Astrocyte (in vitro differentiated cells and primary cell): Measurements from ENCODE around the gene IFIT1B. TPM values are rescaled to one million over a fixed set of nuclear protein-coding genes. Genes with fewer than 3 reads are reported as not detected.

Source experiments
- DNase-seq: peaks from one replicate; pipeline ENCODE4 v3.0.0-alpha.2; 2010; ENCODE audit warnings: low read depth
- FAIRE-seq: peaks from 2 replicates; lab custom pipeline; 2011; peaks lifted over from hg19 to GRCh38; lab: Jason Lieb, UNC
- H2AFZ ChIP-seq: 2 replicates; pipeline ENCODE4 v1.6.0; 2012; ENCODE audit warnings: low read depth, low read length, inconsistent platforms
- H3K27ac ChIP-seq: 2 replicates; pipeline ENCODE4 v1.5.1; 2011; ENCODE audit warnings: low read depth, low read length, inconsistent platforms
- H3K27me3 ChIP-seq: 2 replicates; pipeline ENCODE4 v1.6.0; 2011; ENCODE audit warnings: low read length, inconsistent platforms; ENCODE audit not compliant: insufficient read depth
- H3K36me3 ChIP-seq: 2 replicates; pipeline ENCODE4 v1.5.1; 2011; ENCODE audit warnings: low read length, inconsistent platforms; ENCODE audit not compliant: insufficient read depth
- H3K4me1 ChIP-seq: 2 replicates; pipeline ENCODE4 v1.5.1; 2011; ENCODE audit warnings: low read length, inconsistent platforms; ENCODE audit not compliant: insufficient read depth
- H3K4me2 ChIP-seq: 2 replicates; pipeline ENCODE4 v1.6.0; 2012; ENCODE audit warnings: low read length, inconsistent platforms
- H3K4me3 ChIP-seq: 2 replicates; pipeline ENCODE4 v1.5.1; 2011; ENCODE audit warnings: low read depth, mild to moderate bottlenecking, low read length, inconsistent platforms; ENCODE audit not compliant: insufficient read depth
- H3K79me2 ChIP-seq: 2 replicates; pipeline ENCODE4 v1.6.0; 2012; ENCODE audit warnings: mild to moderate bottlenecking, low read length, inconsistent platforms; ENCODE audit not compliant: insufficient read depth
- H3K9ac ChIP-seq: 2 replicates; pipeline ENCODE4 v1.6.0; 2012; ENCODE audit warnings: mild to moderate bottlenecking, low read length, inconsistent platforms
- H3K9me3 ChIP-seq: 2 replicates; pipeline ENCODE4 v1.5.1; 2012; ENCODE audit warnings: low read depth, mild to moderate bottlenecking, low read length, inconsistent platforms; ENCODE audit not compliant: insufficient read depth
- H4K20me1 ChIP-seq: 2 replicates; pipeline ENCODE4 v1.6.0; 2012; ENCODE audit warnings: low read length, inconsistent platforms; ENCODE audit not compliant: insufficient read depth
- H3K27ac Mint-ChIP-seq: one replicate; pipeline ENCODE4 v1.8.0; 2021; ENCODE audit warnings: mild to moderate bottlenecking, mixed read lengths; ENCODE audit not compliant: unreplicated experiment
- H3K27me3 Mint-ChIP-seq: one replicate; pipeline ENCODE4 v1.8.0; 2021; ENCODE audit warnings: low read depth, mixed read lengths; ENCODE audit not compliant: unreplicated experiment
- H3K36me3 Mint-ChIP-seq: one replicate; pipeline ENCODE4 v1.8.0; 2021; ENCODE audit warnings: low read depth, mixed read lengths; ENCODE audit not compliant: unreplicated experiment
- H3K4me1 Mint-ChIP-seq: one replicate; pipeline ENCODE4 v1.8.0; 2021; ENCODE audit warnings: low read depth, mixed read lengths; ENCODE audit not compliant: unreplicated experiment
- H3K4me3 Mint-ChIP-seq: one replicate; pipeline ENCODE4 v1.8.0; 2021; ENCODE audit warnings: mild to moderate bottlenecking, moderate library complexity, mixed read lengths; ENCODE audit not compliant: unreplicated experiment
- H3K9me3 Mint-ChIP-seq: one replicate; pipeline ENCODE4 v1.8.0; 2021; ENCODE audit warnings: mild to moderate bottlenecking, mixed read lengths; ENCODE audit not compliant: unreplicated experiment
- CTCF ChIP-seq: IDR thresholded peaks from 2 replicates; pipeline ENCODE4 v1.5.1; 2011; ENCODE audit warnings: low read depth, mild to moderate bottlenecking, inconsistent platforms, low read length, moderate library complexity; ENCODE audit not compliant: insufficient read depth
- EZH2 ChIP-seq: IDR thresholded peaks from 2 replicates; pipeline ENCODE4 v1.6.1; 2012; ENCODE audit warnings: mild to moderate bottlenecking, low read length, inconsistent platforms; ENCODE audit not compliant: insufficient read depth
- total RNA-seq: library from RNA; stranded (reverse); gene quantifications from 2 replicates; pipeline ENCODE4 v1.2.1, GENCODE V29; 2021

IFIT1B gene
- total RNA-seq, 1 donor from 2014 or later: not detected

DNA sequence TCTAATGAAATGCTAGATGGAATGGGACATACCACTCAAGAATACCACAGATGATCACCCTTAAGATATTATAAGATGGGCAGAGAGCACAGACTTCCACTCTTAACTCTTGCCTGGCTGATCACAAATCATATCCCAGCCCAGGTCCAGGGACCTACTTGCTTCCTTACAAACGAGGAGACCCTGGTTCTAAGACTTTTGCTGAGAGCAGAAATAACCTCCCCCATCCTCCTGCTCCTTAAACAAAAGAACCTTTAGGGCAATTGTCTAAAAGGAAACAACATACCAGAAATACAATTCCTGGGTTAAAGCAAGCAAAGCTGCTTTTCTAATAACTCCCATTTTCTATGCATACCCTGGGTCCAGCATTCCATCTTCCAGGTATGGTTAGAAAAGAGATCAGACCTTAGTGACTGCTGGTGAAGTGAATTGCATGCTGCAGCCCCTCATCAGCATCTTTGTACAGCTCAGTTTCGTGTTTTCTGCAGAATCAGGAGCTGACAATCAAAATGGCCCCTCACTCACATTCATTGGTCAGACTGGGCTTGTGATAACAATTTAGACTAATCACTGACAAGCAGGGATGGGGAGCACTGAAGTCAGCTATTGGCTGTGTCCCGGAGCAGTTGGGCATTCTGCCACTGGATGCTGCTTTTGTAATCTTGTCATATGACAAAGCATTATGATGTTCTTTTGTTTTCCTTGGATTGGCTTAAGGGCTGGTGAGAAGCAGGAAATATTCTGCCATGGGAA, 35.5 kb upstream of the IFIT1B start:
- H3K9me3 Mint-ChIP-seq: no peaks in the 10 kb centered on the region
- peak overlapping the region; percentile 35 for H3K27ac Mint-ChIP-seq
- peak; percentile 81 for DNase-seq

DNA sequence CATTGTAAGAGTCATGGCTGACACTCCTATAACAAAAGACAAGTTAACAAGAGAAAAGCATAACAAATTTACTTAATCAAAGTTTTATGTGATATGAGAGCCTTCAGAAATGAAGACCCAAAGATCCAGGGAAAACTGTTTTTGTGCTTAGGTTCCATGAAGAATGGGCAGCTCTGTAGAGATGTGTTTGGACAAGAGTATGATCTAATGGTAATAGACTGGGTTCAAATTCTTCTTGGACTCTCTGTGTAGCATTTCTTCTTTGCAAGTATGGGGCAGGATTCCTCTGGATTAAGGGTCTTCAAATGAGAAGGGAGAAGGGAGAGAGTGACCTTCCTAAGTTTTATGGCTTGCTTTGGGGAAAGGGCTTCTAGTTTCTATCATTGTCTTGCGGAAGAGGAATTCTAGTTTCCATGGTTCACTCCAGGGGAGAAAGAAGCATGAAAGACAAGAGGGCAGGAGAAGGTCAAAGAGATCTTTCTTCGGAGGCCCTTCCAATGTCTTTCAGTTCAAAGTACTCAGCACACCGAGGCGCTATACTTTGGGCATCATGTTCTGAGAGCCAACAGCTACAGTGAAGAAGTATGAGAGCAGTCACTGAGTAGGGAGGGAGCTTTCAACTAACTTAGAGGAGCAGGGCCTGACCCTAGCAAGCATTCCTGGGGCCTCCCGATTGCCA, 34.6 kb upstream of the IFIT1B start:
- Histone ChIP-seq H3K4me1 (peaks cover 7% of the 10 kb centered on the region), H3K27me3 (no peaks in the 10 kb centered on the region), H2AFZ (no peak overlapping the region), H3K4me2 (peak overlapping the region; percentile 64), H4K20me1 (no peaks in the 10 kb centered on the region), H3K79me2 (no peaks in the 10 kb centered on the region), H3K4me3 (no peak overlapping the region), H3K9me3 (no peaks in the 10 kb centered on the region), H3K27ac (peak overlapping the region; percentile 1), H3K36me3 (no peaks in the 10 kb centered on the region), H3K9ac (no peak overlapping the region)
- DNase-seq (no peak), FAIRE-seq (no peak)
- peaks cover 24% of the 10 kb centered on the region for H3K36me3 Mint-ChIP-seq
- H3K4me3 Mint-ChIP-seq: no peak overlapping the region
- no peaks in the 10 kb centered on the region for H3K27me3 Mint-ChIP-seq
- TF ChIP-seq EZH2 (no peak), CTCF (no peak)
- peaks cover 22% of the 10 kb centered on the region for H3K4me1 Mint-ChIP-seq
- H3K27ac Mint-ChIP-seq: no peak overlapping the region
- H3K9me3 Mint-ChIP-seq: no peaks in the 10 kb centered on the region

More for the DNA sequence above, 35.5 kb upstream of the IFIT1B start:
- H3K4me1 Mint-ChIP-seq: peaks cover 21% of the 10 kb centered on the region
- peaks cover 11% of the 10 kb centered on the region for H3K4me1 ChIP-seq
- no peak overlapping the region for H3K4me3 ChIP-seq
- H3K36me3 ChIP-seq: no peaks in the 10 kb centered on the region
- H3K9me3 ChIP-seq: no peaks in the 10 kb centered on the region
- no peak overlapping the region for H3K9ac ChIP-seq
- H3K4me3 Mint-ChIP-seq: no peak overlapping the region
- peak overlapping the region; percentile 31 for H2AFZ ChIP-seq
- H3K4me2 ChIP-seq: peak overlapping the region; percentile 64
- no peaks in the 10 kb centered on the region for H3K27me3 ChIP-seq
- no peaks in the 10 kb centered on the region for H4K20me1 ChIP-seq
- no peaks in the 10 kb centered on the region for H3K27me3 Mint-ChIP-seq
- TF ChIP-seq CTCF (no peak), EZH2 (no peak)
- H3K79me2 ChIP-seq: no peaks in the 10 kb centered on the region
- peak overlapping the region; percentile 1 for H3K27ac ChIP-seq
- H3K36me3 Mint-ChIP-seq: peaks cover 28% of the 10 kb centered on the region
- no peak for FAIRE-seq
